ENCODE measurements around the gene ASIC1.
A peak's percentile ranks its signal among the peaks of the same experiment; 100 is the strongest.
"Not testable (repeated sequence)": the region's sequence is repeated elsewhere in the genome, so short reads cannot be mapped to it uniquely, and the experiment has no call there.

Gene ASIC1

DNA sequence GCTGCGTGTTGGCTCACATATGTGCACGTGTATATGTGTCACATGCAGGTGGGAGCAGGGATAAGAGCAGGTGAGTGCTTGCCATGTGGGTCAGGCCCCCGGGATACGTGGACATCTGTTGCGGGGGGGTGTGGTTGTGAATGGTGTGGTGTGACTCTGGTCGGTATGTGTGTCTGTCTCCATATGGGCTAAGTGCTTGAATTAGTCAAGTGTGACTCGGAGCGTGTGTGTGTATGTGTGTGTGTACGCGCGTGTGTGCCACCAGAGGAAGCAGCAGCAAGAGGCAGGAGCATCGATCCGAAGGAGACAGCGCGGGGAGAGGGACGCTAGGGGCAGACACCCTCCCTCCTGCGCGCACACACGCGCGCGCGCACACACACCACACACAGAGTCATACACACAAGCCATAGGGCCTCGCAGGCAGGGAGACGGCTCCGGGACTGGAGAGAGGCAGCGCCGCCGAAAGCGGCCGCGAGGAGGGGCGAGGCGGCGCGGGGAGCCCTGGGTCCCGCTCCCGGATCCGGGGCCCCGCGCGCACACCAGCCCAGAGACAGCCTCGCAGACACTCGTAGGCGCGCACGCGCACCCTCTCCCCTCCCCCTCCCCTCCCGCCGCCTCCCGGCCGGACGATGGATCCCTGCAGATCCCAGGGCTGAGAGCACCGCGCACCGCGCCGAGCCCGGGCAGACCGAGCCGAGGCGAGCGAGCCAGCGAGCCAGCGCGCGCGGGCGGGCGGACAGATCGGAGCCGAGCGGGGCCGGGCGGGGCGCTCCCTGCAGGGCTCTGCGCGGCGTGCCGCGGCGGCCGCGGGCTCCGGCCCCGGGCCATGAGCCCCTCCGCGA lies at the start of gene ASIC1:
Gene ASIC1, plus strand, starts transcription at position 597 of the 842 bp plus-strand sequence. CDS start 1,171 bp downstream, outside the sequence.
- DNase-seq: no peak

DNA sequence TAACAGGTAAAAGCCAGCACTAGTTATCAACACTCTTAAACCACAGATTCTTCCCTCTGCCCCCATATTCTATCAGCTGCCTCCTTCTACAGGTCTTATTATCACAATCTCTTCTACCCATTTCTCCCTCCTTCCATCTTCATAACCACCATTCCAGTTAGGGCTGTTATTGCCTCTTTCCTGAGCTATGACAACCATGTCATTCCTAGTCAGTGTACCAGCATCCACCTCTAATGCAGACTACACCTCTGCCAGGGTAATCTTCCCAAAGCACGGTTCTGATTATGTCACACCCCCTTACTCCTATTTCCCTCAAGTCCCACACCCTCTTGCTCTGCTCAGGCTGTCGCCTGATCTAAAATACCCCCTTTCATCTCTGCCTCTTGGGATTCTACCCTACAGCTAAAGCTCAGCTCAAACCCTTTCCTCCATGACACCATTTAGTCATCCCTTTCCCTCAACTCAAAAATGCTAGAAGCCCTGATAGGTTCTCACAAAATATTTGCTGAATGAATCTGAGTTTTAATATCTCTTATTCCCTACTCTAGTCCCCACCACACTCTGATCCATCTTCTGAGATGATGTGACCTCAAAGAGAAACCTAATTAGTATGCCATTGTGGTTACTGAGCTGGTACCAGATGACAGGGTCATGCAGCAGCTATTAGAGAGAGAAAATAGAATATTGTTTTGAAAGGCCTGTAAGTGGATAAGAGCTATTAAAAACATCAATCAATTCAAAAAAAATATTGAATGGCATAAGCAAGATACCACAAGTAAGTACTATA lies 43.8 kb upstream of the ASIC1 start:
- no peak for DNase-seq

DNA sequence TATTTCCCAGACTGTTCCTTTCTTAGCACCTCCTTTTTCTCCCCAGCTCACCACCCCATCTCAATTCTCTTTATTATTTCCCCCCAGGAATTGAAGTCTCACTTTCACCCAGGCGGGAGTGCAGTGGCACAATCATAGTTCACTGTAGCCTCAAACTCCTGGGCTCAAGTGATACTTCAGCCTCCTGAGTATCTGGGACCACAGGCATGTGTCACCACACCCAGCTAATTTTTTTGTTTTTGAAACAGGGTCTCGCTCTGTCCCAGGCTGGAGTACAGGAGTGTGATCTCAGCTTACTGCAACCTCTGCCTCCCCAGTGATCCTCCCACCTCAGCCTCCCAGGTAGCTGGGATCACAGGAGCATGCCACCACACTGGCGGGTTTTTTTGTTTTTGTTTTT lies 43.1 kb upstream of the ASIC1 start:
- DNase-seq: no peak

- no peak for DNase-seq
Observed at GRCh38 chr12:50016501-50017475, 40.6 kb upstream of the ASIC1 start.

GRCh38 chr12:50017641-50018040 lies 39.8 kb upstream of the ASIC1 start:
- no peak for DNase-seq

- DNase-seq: no peak
Observed at GRCh38 chr12:50018154-50018553, 39.2 kb upstream of the ASIC1 start.

GRCh38 chr12:50018968-50019367 lies 38.4 kb upstream of the ASIC1 start:
- DNase-seq: peak; percentile 15

GRCh38 chr12:50019524-50019923 lies 37.9 kb upstream of the ASIC1 start:
- DNase-seq: no peak

GRCh38 chr12:50021031-50021430 lies 36.4 kb upstream of the ASIC1 start:
- DNase-seq: no peak

DNA sequence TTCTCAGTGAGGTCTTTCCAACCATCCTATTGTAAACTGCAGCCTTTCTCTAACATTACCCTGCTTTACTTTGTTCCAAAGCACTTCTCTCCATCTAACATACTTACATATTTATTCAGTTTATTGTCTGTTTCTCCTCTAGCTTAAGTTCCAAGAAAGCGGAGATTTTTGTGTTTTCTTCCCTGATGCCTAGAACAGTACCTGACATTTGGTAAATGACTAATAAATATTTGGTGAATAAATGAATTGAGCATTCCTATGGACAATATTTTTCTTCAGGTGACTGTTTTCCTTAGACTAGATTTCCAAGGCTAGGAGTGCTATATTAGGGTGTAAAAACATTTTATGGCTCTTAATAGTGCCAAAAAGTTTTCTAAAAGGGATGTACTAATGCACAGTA lies 34.5 kb upstream of the ASIC1 start:
- no peak for DNase-seq

DNA sequence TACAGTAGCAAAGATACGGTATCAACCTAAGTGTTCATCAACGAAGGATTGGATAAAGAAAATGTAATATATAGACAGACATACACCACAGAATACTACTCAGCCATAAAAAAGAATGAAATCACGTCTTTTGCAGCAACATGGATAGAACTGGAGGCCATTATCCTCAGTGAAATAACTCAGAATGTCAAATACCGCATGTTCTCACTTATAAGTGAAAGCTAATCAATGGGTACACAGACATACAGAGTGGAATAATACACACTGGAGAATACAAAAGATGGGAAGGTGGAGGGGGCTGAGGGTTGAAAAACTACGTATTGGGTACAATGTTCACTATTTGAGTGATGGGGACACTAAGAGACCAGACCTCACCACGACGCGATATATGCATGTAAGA lies 33.2 kb upstream of the ASIC1 start:
- no peak for DNase-seq

- DNase-seq: peak; percentile 45
Observed at GRCh38 chr12:50024805-50025186, 32.6 kb upstream of the ASIC1 start.

GRCh38 chr12:50025187-50026059 lies 32.0 kb upstream of the ASIC1 start, which contains the start of gene RACGAP1:
TSS of gene RACGAP1 (minus strand) at chr12:50025494. CDS start at chr12:50016715, 8,779 bp downstream.
- DNase-seq: peak; percentile 100

DNA sequence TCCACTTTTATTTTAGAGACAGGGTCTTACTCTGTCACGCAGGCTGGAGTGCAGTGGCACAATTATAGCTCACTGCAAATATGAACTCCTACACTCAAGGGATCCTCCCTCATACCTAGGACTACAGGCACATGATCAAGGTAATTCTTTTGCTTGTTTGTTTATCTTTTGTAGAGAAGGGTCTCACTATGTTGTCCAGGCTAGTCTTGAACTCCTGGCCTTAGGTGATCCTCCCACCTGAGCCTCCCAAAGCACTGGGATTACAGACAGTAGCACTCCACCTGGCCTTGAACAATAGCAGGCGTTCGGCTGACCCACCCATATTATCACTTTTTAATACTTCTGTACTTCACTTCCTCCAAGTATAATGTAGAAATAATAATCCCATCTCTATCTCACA lies 30.7 kb upstream of the ASIC1 start:
- DNase-seq: no peak

- not testable (repeated sequence) for DNase-seq
Observed at GRCh38 chr12:50030449-50030848, 26.9 kb upstream of the ASIC1 start.

GRCh38 chr12:50032515-50032853 lies 24.9 kb upstream of the ASIC1 start:
- DNase-seq: no peak

DNA sequence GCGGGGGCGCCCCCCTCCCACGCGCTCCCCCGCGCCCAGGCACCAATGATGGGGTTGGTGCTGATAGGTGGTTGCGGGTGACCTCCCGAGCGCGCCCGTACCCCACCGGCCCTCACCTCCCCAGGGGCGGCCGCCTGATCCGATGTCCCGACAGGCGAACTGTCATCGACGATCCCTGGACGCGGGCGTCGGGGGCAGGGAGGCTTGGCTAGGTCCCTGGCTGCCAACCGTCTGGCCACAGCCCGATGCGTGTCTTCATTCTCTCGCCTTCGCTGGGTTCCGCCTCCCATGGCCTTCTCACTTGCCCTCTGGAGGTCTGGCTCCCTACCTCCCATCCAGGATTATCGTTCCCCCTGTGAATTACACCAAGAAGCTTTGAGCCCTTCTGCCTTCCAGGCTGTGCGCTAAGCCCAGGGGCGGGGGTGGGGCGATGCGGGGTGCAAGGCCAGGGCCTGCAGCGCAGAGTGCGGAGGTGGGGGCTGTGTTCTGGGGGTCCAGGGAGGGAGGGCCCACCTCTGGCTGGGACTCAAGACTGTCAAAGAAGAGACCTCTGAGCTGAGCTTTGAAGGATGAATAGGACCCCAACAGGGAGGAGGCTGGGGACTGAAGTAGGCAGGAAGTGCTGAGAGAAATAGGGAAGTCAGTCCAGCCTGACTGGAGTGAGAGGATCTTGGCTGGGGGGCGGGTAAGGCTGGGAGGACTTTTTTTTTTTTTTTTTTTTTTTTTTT lies 24.4 kb upstream of the ASIC1 start:
- no peak for DNase-seq

DNA sequence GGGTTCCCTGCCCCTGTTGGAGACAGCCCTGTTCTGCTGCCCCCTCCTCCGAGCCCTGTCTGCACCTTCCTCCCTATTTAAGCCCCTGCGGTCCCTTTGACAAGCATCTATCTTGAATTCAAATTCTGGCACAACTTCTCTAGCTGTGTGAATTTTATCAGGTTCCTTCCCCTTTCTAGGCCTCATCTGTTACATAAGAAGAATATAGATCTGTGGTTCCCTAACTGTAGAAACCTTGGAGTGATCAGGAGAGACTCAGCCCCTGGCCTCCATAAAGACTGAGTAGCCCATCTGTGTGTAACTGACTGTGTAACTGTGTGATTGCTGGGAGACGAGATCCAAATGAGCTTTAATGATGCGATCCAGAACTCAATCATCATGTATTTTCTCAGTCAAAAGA lies 19.1 kb upstream of the ASIC1 start:
- no peak for DNase-seq

GRCh38 chr12:50039151-50039835 lies 18.1 kb upstream of the ASIC1 start:
- peak; percentile 87 for DNase-seq

DNA sequence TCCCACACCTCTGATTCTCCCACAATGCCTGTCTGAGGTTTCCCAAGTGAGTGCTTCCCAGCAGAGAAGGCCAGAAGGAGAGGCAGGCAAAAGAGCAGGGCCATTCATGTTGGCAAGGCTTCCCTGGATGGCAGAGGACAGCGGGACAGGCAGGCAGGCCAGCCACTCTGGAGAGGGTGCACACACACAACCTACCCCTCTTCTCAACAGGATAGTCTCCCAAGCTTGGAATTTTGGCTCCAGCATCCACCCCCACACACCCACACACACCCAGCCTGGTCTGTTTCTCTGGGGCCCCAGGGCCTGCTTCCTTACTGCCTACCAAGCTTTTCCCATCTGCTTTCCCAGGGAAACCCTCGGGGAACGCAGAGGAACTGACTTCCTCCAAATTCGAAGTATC lies 16.7 kb upstream of the ASIC1 start:
- no peak for DNase-seq

Data from hematopoietic multipotent progenitor cell treated with erythropoietin and hydrocortisone succinate and interleukin-3 and kit ligand, for 8 days (in vitro differentiated cells).